H1 (cell line): Measurements from ENCODE around the gene RAB1B. TPM values are rescaled to one million over a fixed set of nuclear protein-coding genes. Genes with fewer than 3 reads are reported as not detected.
"Not testable (repeated sequence)": the region's sequence is repeated elsewhere in the genome, so short reads cannot be mapped to it uniquely, and the experiment has no call there.

ENCODE experiments used
- CTCF ChIA-PET: fragments of 300-600 bp; sonication (Branson Sonifier 250); formaldehyde crosslinking; loops from one replicate; lab custom pipeline; 2021; ENCODE audit not compliant: partially characterized antibody; lab: Charles Lee
- POLR2A ChIA-PET: fragments of 300-600 bp; sonication (Branson Sonifier 250); formaldehyde crosslinking; loops from one replicate; lab custom pipeline; 2021; ENCODE audit warnings: inconsistent platforms; ENCODE audit not compliant: partially characterized antibody; lab: Charles Lee
- DNase-seq, 2 experiments: peaks; one replicate each; pipeline versions ENCODE4 v3.0.0 to v3.0.0-alpha.2; 2010 to 2022; ENCODE audit warnings: low spot score in 2 of 2, low read depth in 1 of 2, mixed read lengths in 1 of 2
- FAIRE-seq: peaks from 2 replicates; lab custom pipeline; 2011; peaks lifted over from hg19 to GRCh38; lab: Jason Lieb, UNC
- H2AFZ ChIP-seq: 2 replicates; pipeline ENCODE4 v1.8.1; 2012; ENCODE audit warnings: low read length, inconsistent platforms
- H2AK5ac ChIP-seq: 2 replicates; pipeline ENCODE4 v1.6.1; 2013; ENCODE audit warnings: low read depth, low read length
- H2BK120ac ChIP-seq: replicated peaks from 2 replicates; pipeline ENCODE3; 2013; ENCODE audit warnings: low read depth, low read length, inconsistent platforms
- H2BK12ac ChIP-seq: 2 replicates; pipeline ENCODE4 v1.6.1; 2013; ENCODE audit warnings: low read depth, low read length
- H2BK15ac ChIP-seq: 2 replicates; pipeline ENCODE4 v1.6.1; 2013; ENCODE audit warnings: low read length
- H2BK20ac ChIP-seq: 2 replicates; pipeline ENCODE4 v1.6.1; 2013; ENCODE audit warnings: low read length
- H2BK5ac ChIP-seq: 2 replicates; pipeline ENCODE4 v1.6.1; 2013; ENCODE audit warnings: low read depth, low read length
- H3K14ac ChIP-seq: 2 replicates; pipeline ENCODE4 v1.6.1; 2013; ENCODE audit warnings: inconsistent platforms; ENCODE audit not compliant: insufficient read length
- H3K18ac ChIP-seq: 2 replicates; pipeline ENCODE4 v1.6.1; 2013; ENCODE audit warnings: low read length; ENCODE audit errors: extremely low read depth
- H3K23ac ChIP-seq: 2 replicates; pipeline ENCODE4 v1.6.1; 2013; ENCODE audit warnings: inconsistent platforms; ENCODE audit not compliant: insufficient read length
- H3K23me2 ChIP-seq: 2 replicates; pipeline ENCODE4 v1.6.1; 2013; ENCODE audit warnings: low read depth, low read length
- H3K27ac ChIP-seq: 2 replicates; pipeline ENCODE4 v1.6.1; 2011; ENCODE audit warnings: low read depth, low read length, inconsistent platforms
- H3K27me3 ChIP-seq, 4 experiments: replicated peaks in 1 of 4; 1 replicate in 1 of 4; 2 replicates in 3 of 4; pipeline versions ENCODE4 v1.6.1 to v1.8.1; 2011 to 2013; ENCODE audit warnings: low read length in 3 of 4, mild to moderate bottlenecking in 3 of 4, inconsistent platforms in 2 of 4, mixed read lengths in 2 of 4, moderate library complexity in 1 of 4; ENCODE audit not compliant: control insufficient read depth in 3 of 4, insufficient read depth in 3 of 4; ENCODE audit errors: extremely low read depth in 1 of 4
- H3K36me3 ChIP-seq, 4 experiments: 2 replicates each; pipeline versions ENCODE4 v1.6.1 to v1.8.1; 2011 to 2013; ENCODE audit warnings: mild to moderate bottlenecking in 4 of 4, low read length in 3 of 4, moderate library complexity in 2 of 4, control low read depth in 1 of 4, inconsistent platforms in 1 of 4; ENCODE audit not compliant: insufficient read depth in 4 of 4, control insufficient read depth in 2 of 4
- H3K4ac ChIP-seq: replicated peaks from 2 replicates; pipeline ENCODE3; 2013; ENCODE audit warnings: low read length, low read depth, mixed read lengths, inconsistent platforms; ENCODE audit not compliant: insufficient read length
- H3K4me1 ChIP-seq, 4 experiments: replicated peaks in 1 of 4; 1 replicate in 1 of 4; 2 replicates in 3 of 4; pipeline versions ENCODE4 v1.6.1 to v1.8.1; 2011 to 2013; ENCODE audit warnings: low read length in 3 of 4, inconsistent platforms in 2 of 4, mixed read lengths in 1 of 4; ENCODE audit not compliant: insufficient read depth in 4 of 4, control insufficient read depth in 3 of 4
- H3K4me2 ChIP-seq, 2 experiments: 2 replicates each; pipeline versions ENCODE4 v1.6.1 to v1.8.1; 2011 to 2013; ENCODE audit warnings: low read depth in 2 of 2, low read length in 2 of 2, control low read depth in 1 of 2, inconsistent platforms in 1 of 2, mild to moderate bottlenecking in 1 of 2; ENCODE audit not compliant: insufficient read depth in 1 of 2
- H3K4me3 ChIP-seq, 4 experiments: fragments of 200-600, 300-600 bp in 1 of 4; sonication (generic), shearing (Covaris generic), sonication (Bioruptor Twin) in 1 of 4; 2 replicates each; pipeline versions ENCODE4 v1.5.1 to v1.8.1; 2011 to 2016; ENCODE audit warnings: low read length in 4 of 4, low read depth in 3 of 4, control low read depth in 2 of 4, inconsistent platforms in 2 of 4, mild to moderate bottlenecking in 2 of 4, mixed read lengths in 1 of 4, moderate library complexity in 1 of 4; ENCODE audit not compliant: insufficient read depth in 2 of 4; ENCODE audit errors: extremely low read depth in 1 of 4
- H3K56ac ChIP-seq: replicated peaks from 2 replicates; pipeline ENCODE3; 2013; ENCODE audit warnings: low read depth, mild to moderate bottlenecking, mixed read lengths, low read length, inconsistent platforms; ENCODE audit not compliant: insufficient read length
- H3K79me1 ChIP-seq: 2 replicates; pipeline ENCODE4 v1.6.1; 2013; ENCODE audit warnings: low read depth, low read length, control low read depth
- H3K79me2 ChIP-seq, 2 experiments: 2 replicates each; pipeline versions ENCODE4 v1.6.1 to v1.8.1; 2012 to 2013; ENCODE audit warnings: low read length in 2 of 2, mild to moderate bottlenecking in 2 of 2, inconsistent platforms in 1 of 2; ENCODE audit not compliant: insufficient read depth in 2 of 2, control insufficient read depth in 1 of 2
- H3K9ac ChIP-seq, 4 experiments: replicated peaks in 1 of 4; 1 replicate in 1 of 4; 2 replicates in 3 of 4; pipeline versions ENCODE4 v1.6.1 to v1.8.1; 2011 to 2013; ENCODE audit warnings: low read depth in 3 of 4, low read length in 3 of 4, control low read depth in 2 of 4, mild to moderate bottlenecking in 2 of 4, moderate library complexity in 2 of 4, inconsistent platforms in 1 of 4; ENCODE audit errors: extremely low read depth in 1 of 4
- H3K9me3 ChIP-seq, 2 experiments: 2 replicates each; pipeline versions ENCODE4 v1.6.1 to v1.8.1; 2012 to 2013; ENCODE audit warnings: mild to moderate bottlenecking in 2 of 2, moderate library complexity in 2 of 2, control low read depth in 1 of 2, inconsistent platforms in 1 of 2, low read depth in 1 of 2, low read length in 1 of 2, mixed read lengths in 1 of 2; ENCODE audit not compliant: insufficient read depth in 2 of 2
- H4K20me1 ChIP-seq, 2 experiments: replicated peaks in 1 of 2; 2 replicates each; pipeline versions ENCODE3 to v1.8.1; 2011 to 2013; ENCODE audit warnings: inconsistent platforms in 2 of 2, low read length in 2 of 2, mild to moderate bottlenecking in 1 of 2; ENCODE audit not compliant: insufficient read depth in 2 of 2, control insufficient read depth in 1 of 2
- H4K5ac ChIP-seq: 2 replicates; pipeline ENCODE4 v1.6.1; 2013; ENCODE audit warnings: low read length, low read depth, mixed read lengths, inconsistent platforms; ENCODE audit not compliant: insufficient read length
- H4K8ac ChIP-seq: 2 replicates; pipeline ENCODE4 v1.8.0; 2013; ENCODE audit warnings: mild to moderate bottlenecking, moderate library complexity, low read length, inconsistent platforms; ENCODE audit not compliant: insufficient read depth; ENCODE audit errors: extremely low read depth
- H4K91ac ChIP-seq: replicated peaks from 2 replicates; pipeline ENCODE3; 2013; ENCODE audit warnings: low read length, mixed read lengths, inconsistent platforms; ENCODE audit not compliant: insufficient read length
- WGBS, 2 experiments: shearing (Covaris generic) in 1 of 2; methylation state at CpG; one replicate each; pipeline versions ENCODE4 v1.1.6 to v1.1.7; 2013 to 2015; ENCODE audit warnings: low lambda C conversion rate in 2 of 2, mixed read lengths in 2 of 2, inconsistent platforms in 1 of 2, low coverage in 1 of 2, missing lambda C conversion rate in 1 of 2; ENCODE audit not compliant: insufficient replicate concordance in 2 of 2, insufficient coverage in 1 of 2, insufficient read length in 1 of 2; ENCODE audit errors: extremely low coverage in 1 of 2, missing lambda C conversion rate in 1 of 2; 5-methylcytosine and 5-hydroxymethylcytosine counted together
- polyA plus RNA-seq, 7 experiments: library from polyadenylated mRNA; depleted of rRNA in 3 of 7; stranded (reverse) in 5 of 7; unstranded in 2 of 7; fragments of >200 nt in 5 of 7; fragments of 200-250 nt in 2 of 7; gene quantifications; 1 replicate in 5 of 7; 2 replicates in 1 of 7; 4 replicates in 1 of 7; pipeline versions ENCODE4 v1.2.1 to v1.2.3, GENCODE V29; 2011 to 2013; ENCODE audit warnings: missing spikeins in 2 of 7, mixed read lengths in 2 of 7
- total RNA-seq: library from RNA; stranded (reverse); fragmentation: NEBNext Ultra II Directional; extraction: Animal tissue kit (Norgen Biotek cat#: 25700); gene quantifications from 2 replicates; pipeline ENCODE4 v1.2.1, GENCODE V29; 2021

The RAB1B gene
- total and polyA plus RNA-seq, 2 of the 8 experiments (the other 6 are each of a cell fraction or from before 2014, with no cell fraction given) = 100 to 217 TPM

- ChIA-PET POLR2A (interaction anchor here (1.3 to 2.1 kb wide), 2 partner anchors 9 to 13 kb away, joined by 4 to 7 read pairs; no protein-coding TSS in a partner anchor), CTCF (interaction anchor here (1.1 to 2.0 kb wide), 3 partner anchors 8 to 11 kb away, joined by 5 to 6 read pairs (median 5); no protein-coding TSS in a partner anchor)
- not testable (repeated sequence) for H3K4me3 ChIP-seq, FAIRE-seq, H3K4me2 ChIP-seq, H4K91ac ChIP-seq, H3K56ac ChIP-seq, H3K23ac ChIP-seq, H2BK120ac ChIP-seq, H2BK20ac ChIP-seq, H2BK15ac ChIP-seq, H3K9me3 ChIP-seq, H3K4ac ChIP-seq, H2AFZ ChIP-seq, H4K5ac ChIP-seq, H2AK5ac ChIP-seq, H3K14ac ChIP-seq, H3K36me3 ChIP-seq, H3K79me1 ChIP-seq, H3K9ac ChIP-seq, H3K79me2 ChIP-seq, DNase-seq, H3K4me1 ChIP-seq, H3K23me2 ChIP-seq, H4K20me1 ChIP-seq, H3K27ac ChIP-seq, H2BK5ac ChIP-seq, H2BK12ac ChIP-seq, H3K27me3 ChIP-seq, H3K18ac ChIP-seq, H4K8ac ChIP-seq
- WGBS, 2 experiments = 85% methylated on average over 6 of the region's 6 CpGs; no CpG with 5 or more reads in 1 of the 2 experiments
These were observed 15.4 kb upstream of the RAB1B start for GRCh38 chr11:66253081-66253480.
